NCI-H128 (cell line): Measurements from ENCODE around the gene C1QL2.
A peak's percentile ranks its signal among the peaks of the same experiment; 100 is the strongest.

Experiments used
- DNase-seq: peaks from one replicate; lab custom pipeline; 2025; ENCODE audit not compliant: unreplicated experiment; lab: John Stamatoyannopoulos, UW

The C1QL2 gene

GRCh38 chr2:119144806-119145205 is 13.7 kb downstream of the C1QL2 start:
- no peak for DNase-seq

GRCh38 chr2:119142824-119143223 is 15.7 kb downstream of the C1QL2 start:
- peak; percentile 10 for DNase-seq

- no peak for DNase-seq
Observed at GRCh38 chr2:119137502-119137901, 21.0 kb downstream of the C1QL2 start.

GRCh38 chr2:119136872-119137271 is 21.7 kb downstream of the C1QL2 start:
- no peak for DNase-seq

GRCh38 chr2:119136093-119136492 is 22.5 kb downstream of the C1QL2 start:
- no peak for DNase-seq

- DNase-seq = no peak
Observed at GRCh38 chr2:119134775-119135174, 23.8 kb downstream of the C1QL2 start.

GRCh38 chr2:119126650-119127049 is 31.9 kb downstream of the C1QL2 start:
- no peak for DNase-seq

- DNase-seq = no peak
Observed at GRCh38 chr2:119123389-119123788, 35.2 kb downstream of the C1QL2 start.

- DNase-seq = no peak
Observed at GRCh38 chr2:119122663-119123062, 35.9 kb downstream of the C1QL2 start.

GRCh38 chr2:119119999-119120756 is 38.4 kb downstream of the C1QL2 start:
- no peak for DNase-seq

- no peak for DNase-seq
Observed at GRCh38 chr2:119119076-119119785, 39.3 kb downstream of the C1QL2 start.

- no peak for DNase-seq
Observed at GRCh38 chr2:119117891-119118882, 40.4 kb downstream of the C1QL2 start.

- no peak for DNase-seq
Observed at GRCh38 chr2:119117408-119117807, 41.1 kb downstream of the C1QL2 start.

- DNase-seq = no peak
Observed at GRCh38 chr2:119116411-119117295, 41.9 kb downstream of the C1QL2 start.

- no peak for DNase-seq
Observed at GRCh38 chr2:119114266-119114665, 44.3 kb downstream of the C1QL2 start.

GRCh38 chr2:119113489-119113770 is 45.1 kb downstream of the C1QL2 start:
- DNase-seq = no peak

GRCh38 chr2:119112770-119113488 is 45.6 kb downstream of the C1QL2 start:
- DNase-seq = no peak

GRCh38 chr2:119112230-119112629 is 46.3 kb downstream of the C1QL2 start:
- DNase-seq = no peak

GRCh38 chr2:119111115-119111975 is 47.2 kb downstream of the C1QL2 start:
- DNase-seq = no peak
